Measurements from ENCODE around the gene LIMCH1. TPM values are rescaled to one million over a fixed set of nuclear protein-coding genes. Genes with fewer than 3 reads are reported as not detected.
"Not testable (repeated sequence)": the region's sequence is repeated elsewhere in the genome, so short reads cannot be mapped to it uniquely, and the experiment has no call there.

LIMCH1 gene
- total RNA-seq, 3 donors from 2014 or later (not counting 1 experiment from before 2014, with no cell fraction given) = 0.05 TPM; not detected in 2

DNA sequence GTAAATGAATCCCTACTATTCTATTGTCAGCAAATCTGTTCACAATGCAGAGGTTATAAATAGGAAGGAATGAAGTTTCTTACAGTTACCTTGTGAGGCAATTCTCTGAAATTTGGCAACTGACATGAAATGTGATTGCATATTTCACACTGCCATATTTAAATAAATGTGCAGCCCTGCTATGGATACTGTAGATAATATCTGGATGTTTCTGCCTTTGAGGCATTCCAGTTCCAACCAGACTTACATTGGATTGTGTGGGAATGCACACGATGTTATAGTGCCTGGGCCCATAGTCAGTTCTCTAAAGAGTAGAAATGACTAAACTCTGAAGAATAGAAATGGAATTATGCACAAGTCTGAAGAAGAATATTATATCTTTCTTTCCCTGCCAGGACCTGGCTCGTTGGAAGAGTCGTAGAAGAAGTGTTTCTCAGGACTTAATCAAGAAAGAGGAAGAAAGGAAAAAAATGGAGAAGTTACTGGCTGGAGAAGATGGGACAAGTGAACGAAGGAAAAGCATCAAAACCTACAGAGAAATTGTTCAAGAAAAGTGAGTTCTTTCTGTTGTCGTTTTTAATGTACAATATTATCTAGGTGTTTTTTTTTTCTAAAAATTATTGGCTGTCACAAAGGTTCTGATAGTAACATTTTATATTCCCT, 107.9 kb downstream of the LIMCH1 start:
- Histone ChIP-seq H3K27me3 (ENCODE audit: control insufficient read depth, insufficient read depth, low read length) (peaks cover 7% of the 10 kb centered on the region), H3K27ac (ENCODE audit: low read length) (no peak overlapping the region), H3K36me3 (ENCODE audit: control insufficient read depth, insufficient read depth, low read length) (no peaks in the 10 kb centered on the region), H3K4me3 (ENCODE audit: low read length) (no peak overlapping the region), H3K4me1 (ENCODE audit: control insufficient read depth, insufficient read depth, low read length) (peaks cover 3% of the 10 kb centered on the region), H3K9me3 (ENCODE audit: control insufficient read depth, insufficient read depth, low read length) (no peaks in the 10 kb centered on the region)
- Mint-ChIP-seq H3K9me3 (no peaks in the 10 kb centered on the region), H3K27ac (no peak overlapping the region), H3K4me3 (no peak overlapping the region), H3K27me3 (ENCODE audit: low read depth in 2 of 2) (peaks cover 20 to 21% of the 10 kb centered on the region in 2 donors), H3K36me3 (no peaks in the 10 kb centered on the region), H3K4me1 (no peaks in the 10 kb centered on the region)
- no peak for DNase-seq
- WGBS (ENCODE audit: insufficient coverage) = 36% methylated on average over 4 of the region's 5 CpGs
- intact Hi-C loops (cut with micrococcal nuclease) = no loop called here
- ATAC-seq = no peak
- TF ChIP-seq, protein P1, sequence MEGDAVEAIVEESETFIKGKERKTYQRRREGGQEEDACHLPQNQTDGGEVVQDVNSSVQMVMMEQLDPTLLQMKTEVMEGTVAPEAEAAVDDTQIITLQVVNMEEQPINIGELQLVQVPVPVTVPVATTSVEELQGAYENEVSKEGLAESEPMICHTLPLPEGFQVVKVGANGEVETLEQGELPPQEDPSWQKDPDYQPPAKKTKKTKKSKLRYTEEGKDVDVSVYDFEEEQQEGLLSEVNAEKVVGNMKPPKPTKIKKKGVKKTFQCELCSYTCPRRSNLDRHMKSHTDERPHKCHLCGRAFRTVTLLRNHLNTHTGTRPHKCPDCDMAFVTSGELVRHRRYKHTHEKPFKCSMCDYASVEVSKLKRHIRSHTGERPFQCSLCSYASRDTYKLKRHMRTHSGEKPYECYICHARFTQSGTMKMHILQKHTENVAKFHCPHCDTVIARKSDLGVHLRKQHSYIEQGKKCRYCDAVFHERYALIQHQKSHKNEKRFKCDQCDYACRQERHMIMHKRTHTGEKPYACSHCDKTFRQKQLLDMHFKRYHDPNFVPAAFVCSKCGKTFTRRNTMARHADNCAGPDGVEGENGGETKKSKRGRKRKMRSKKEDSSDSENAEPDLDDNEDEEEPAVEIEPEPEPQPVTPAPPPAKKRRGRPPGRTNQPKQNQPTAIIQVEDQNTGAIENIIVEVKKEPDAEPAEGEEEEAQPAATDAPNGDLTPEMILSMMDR (IDR thresholded peaks at IDR 0.05) = no peak

DNA sequence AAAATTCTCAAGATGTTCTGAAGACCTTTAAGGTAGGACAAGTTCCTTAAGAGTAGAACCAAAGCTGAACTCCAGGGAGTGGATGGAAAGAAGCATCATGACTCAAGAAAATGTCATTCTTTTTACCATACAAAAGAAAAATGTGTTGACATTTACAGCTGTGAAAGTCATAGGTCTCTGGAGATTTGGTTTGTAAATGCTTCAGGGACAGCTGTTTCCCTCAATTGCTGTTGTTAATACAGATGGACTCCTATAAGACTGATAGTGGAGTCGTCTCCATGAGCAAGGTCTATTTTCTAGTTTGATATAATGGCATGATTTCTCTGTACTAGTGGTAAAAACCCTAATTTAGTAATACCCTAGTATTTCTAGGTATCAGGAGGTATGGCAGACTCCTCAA, 108.9 kb downstream of the LIMCH1 start:
- Mint-ChIP-seq H3K36me3 (no peaks in the 10 kb centered on the region), H3K27ac (no peak overlapping the region), H3K9me3 (no peaks in the 10 kb centered on the region), H3K4me1 (no peaks in the 10 kb centered on the region), H3K27me3 (ENCODE audit: low read depth in 2 of 2) (peaks cover 20 to 21% of the 10 kb centered on the region in 2 donors), H3K4me3 (no peak overlapping the region)
- no CpG with 5 or more reads among the region's 1 CpG for WGBS (ENCODE audit: insufficient coverage)
- H3K27ac ChIP-seq (ENCODE audit: low read length) = no peak overlapping the region
- peaks cover 7% of the 10 kb centered on the region for H3K27me3 ChIP-seq (ENCODE audit: control insufficient read depth, insufficient read depth, low read length)
- no peaks in the 10 kb centered on the region for H3K36me3 ChIP-seq (ENCODE audit: control insufficient read depth, insufficient read depth, low read length)
- H3K4me3 ChIP-seq (ENCODE audit: low read length) = no peak overlapping the region
- DNase-seq = no peak
- no peak for ATAC-seq
- no peaks in the 10 kb centered on the region for H3K9me3 ChIP-seq (ENCODE audit: control insufficient read depth, insufficient read depth, low read length)
- peaks cover 3% of the 10 kb centered on the region for H3K4me1 ChIP-seq (ENCODE audit: control insufficient read depth, insufficient read depth, low read length)
- TF ChIP-seq, protein P1 (IDR thresholded peaks at IDR 0.05) = no peak
- intact Hi-C loops (cut with micrococcal nuclease) = no loop called here

DNA sequence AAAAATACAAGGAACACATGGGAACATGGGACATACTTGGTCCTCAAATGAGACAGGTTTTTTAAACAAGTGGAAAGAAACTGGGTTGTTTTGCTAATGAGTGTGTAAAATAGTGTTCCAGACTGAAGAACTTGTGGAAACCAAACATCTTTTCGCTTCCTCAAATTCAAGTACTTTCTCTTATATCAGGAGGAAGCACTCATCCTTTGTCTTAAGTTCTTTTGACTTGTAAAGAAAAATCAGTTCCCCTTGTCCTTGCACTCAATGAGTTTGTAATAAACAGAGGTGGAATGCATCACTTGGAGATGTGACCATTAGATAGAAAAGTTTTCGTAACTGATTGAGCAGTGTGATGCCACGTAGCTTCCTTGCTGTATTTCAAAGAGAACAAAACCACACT, 109.4 kb downstream of the LIMCH1 start:
- H3K27ac ChIP-seq (ENCODE audit: low read length) = no peak overlapping the region
- no peaks in the 10 kb centered on the region for H3K36me3 Mint-ChIP-seq
- H3K9me3 ChIP-seq (ENCODE audit: control insufficient read depth, insufficient read depth, low read length) = no peaks in the 10 kb centered on the region
- H3K4me3 Mint-ChIP-seq = no peak overlapping the region
- H3K27me3 Mint-ChIP-seq (ENCODE audit: low read depth in 2 of 2) = peaks cover 20 to 21% of the 10 kb centered on the region in 2 donors
- 20% methylated on average over 2 of the region's 3 CpGs for WGBS (ENCODE audit: insufficient coverage)
- DNase-seq = no peak
- H3K9me3 Mint-ChIP-seq = no peaks in the 10 kb centered on the region
- no peak overlapping the region for H3K4me3 ChIP-seq (ENCODE audit: low read length)
- ATAC-seq = no peak
- no peaks in the 10 kb centered on the region for H3K4me1 Mint-ChIP-seq
- H3K4me1 ChIP-seq (ENCODE audit: control insufficient read depth, insufficient read depth, low read length) = peaks cover 3% of the 10 kb centered on the region
- H3K27me3 ChIP-seq (ENCODE audit: control insufficient read depth, insufficient read depth, low read length) = peaks cover 7% of the 10 kb centered on the region
- H3K27ac Mint-ChIP-seq = no peak overlapping the region
- TF ChIP-seq, protein P1 (IDR thresholded peaks at IDR 0.05) = no peak
- intact Hi-C loops (cut with micrococcal nuclease) = no loop called here
- no peaks in the 10 kb centered on the region for H3K36me3 ChIP-seq (ENCODE audit: control insufficient read depth, insufficient read depth, low read length)

DNA sequence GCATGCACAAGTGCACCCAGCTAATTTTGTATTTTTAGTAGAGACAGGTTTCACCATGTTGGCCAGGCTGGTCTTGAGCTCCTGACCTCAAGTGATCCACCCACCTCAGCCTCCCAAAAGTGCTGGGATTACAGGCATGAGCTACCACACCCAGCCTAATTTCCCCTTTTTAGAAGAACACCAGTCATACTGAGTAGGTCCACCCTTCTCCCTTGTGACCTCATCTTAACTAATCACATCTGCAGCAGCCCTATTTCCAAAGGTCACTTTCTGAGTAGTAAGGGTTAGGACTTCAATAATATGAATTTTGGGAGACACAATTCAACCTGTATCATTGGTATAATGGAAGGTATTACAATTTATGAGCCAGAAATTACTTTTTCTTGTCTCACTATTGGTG, 113.2 kb downstream of the LIMCH1 start:
- H3K27me3 ChIP-seq (ENCODE audit: control insufficient read depth, insufficient read depth, low read length); intact Hi-C loops (cut with micrococcal nuclease); H3K36me3 ChIP-seq (ENCODE audit: control insufficient read depth, insufficient read depth, low read length); ATAC-seq; H3K27me3 Mint-ChIP-seq (ENCODE audit: low read depth in 2 of 2); H3K27ac Mint-ChIP-seq; H3K4me3 Mint-ChIP-seq; H3K9me3 Mint-ChIP-seq; H3K36me3 Mint-ChIP-seq; DNase-seq; H3K4me1 ChIP-seq (ENCODE audit: control insufficient read depth, insufficient read depth, low read length); H3K4me3 ChIP-seq (ENCODE audit: low read length); H3K4me1 Mint-ChIP-seq; H3K9me3 ChIP-seq (ENCODE audit: control insufficient read depth, insufficient read depth, low read length); H3K27ac ChIP-seq (ENCODE audit: low read length): not testable (repeated sequence)
